GM12878 (cell line): ENCODE results near the gene BLOC1S6. TPM values are rescaled to one million over a fixed set of nuclear protein-coding genes. Genes with fewer than 3 reads are reported as not detected.

Experiments used
- DPF2 ChIP-seq: fragments of 450-650 bp; IDR thresholded peaks from 2 replicates; pipeline ENCODE4 v1.6.1; 2017; ENCODE audit warnings: mild to moderate bottlenecking
- EGR1 ChIP-seq, 2 experiments: IDR thresholded peaks; 1 replicate in 1 of 2; 2 replicates in 1 of 2; pipeline ENCODE4 v1.6.1; 2011 to 2012; ENCODE audit warnings: low read depth in 2 of 2, low read length in 2 of 2, borderline replicate concordance in 1 of 2, mild to moderate bottlenecking in 1 of 2, moderate library complexity in 1 of 2
- KDM1A ChIP-seq: fragments of 200-600 bp; sonication (generic); IDR thresholded peaks from 2 replicates; pipeline ENCODE4 v1.6.1; 2016; ENCODE audit warnings: borderline replicate concordance
- PML ChIP-seq: IDR thresholded peaks from 2 replicates; pipeline ENCODE4 v1.6.1; 2012; ENCODE audit warnings: low read length, inconsistent platforms
- POLR2AphosphoS2 ChIP-seq: IDR thresholded peaks from 2 replicates; pipeline ENCODE4 v1.6.1; 2011; ENCODE audit warnings: low read depth, mild to moderate bottlenecking, low read length, improper control_type of control experiment, moderate library complexity
- RB1 ChIP-seq: fragments of 450-650 bp; formaldehyde crosslinking; IDR thresholded peaks from 2 replicates; pipeline ENCODE4 v1.6.1; 2017; ENCODE audit warnings: mild to moderate bottlenecking, borderline replicate concordance
- RFX5 ChIP-seq: IDR thresholded peaks from 2 replicates; pipeline ENCODE4 v1.6.1; 2011; ENCODE audit warnings: low read depth, low read length, improper control_type of control experiment
- SIN3A ChIP-seq: IDR thresholded peaks from 2 replicates; pipeline ENCODE4 v1.6.1; 2012; ENCODE audit warnings: low read depth, low read length, improper control_type of control experiment
- TAF1 ChIP-seq: IDR thresholded peaks from 2 replicates; pipeline ENCODE4 v1.6.1; 2011; ENCODE audit warnings: mild to moderate bottlenecking, low read depth, low read length, borderline replicate concordance
- polyA plus RNA-seq, 11 experiments: library from polyadenylated mRNA; depleted of rRNA in 4 of 11; unstranded in 6 of 11; stranded (reverse) in 5 of 11; fragments of >200 nt; fragmentation: Nextera tagmentation in 4 of 11; fragmentation: Illumina TruSeq in 1 of 11; extraction: Ambion mirVana in 4 of 11; extraction: Trizol in 1 of 11; gene quantifications; 1 replicate in 1 of 11; 2 replicates in 10 of 11; pipeline versions ENCODE4 v1.2.1 to v1.2.3, GENCODE V29; 2011 to 2016; ENCODE audit warnings: inconsistent platforms in 2 of 11, missing spikeins in 2 of 11, low read depth in 1 of 11
- total RNA-seq, 4 experiments: library from RNA; depleted of rRNA in 3 of 4; stranded (reverse); fragments of >200 nt in 3 of 4; fragmentation: Illumina TruSeq in 1 of 4; extraction: Trizol in 1 of 4; gene quantifications; 2 replicates each; pipeline versions ENCODE4 v1.2.1 to v1.2.3, GENCODE V29; 2013 to 2021
- TF ChIP-seq, protein P1 (sequence below): IDR thresholded peaks from 2 replicates; pipeline ENCODE4 v1.6.1; 2011; ENCODE audit warnings: mild to moderate bottlenecking, low read depth, low read length, moderate library complexity; ENCODE audit not compliant: insufficient replicate concordance
- TF ChIP-seq, protein P2 (sequence below): fragments of 450-650 bp; IDR thresholded peaks from 2 replicates; pipeline ENCODE4 v1.6.1; 2018; ENCODE audit warnings: mild to moderate bottlenecking, low read depth, moderate library complexity; ENCODE audit not compliant: partially characterized antibody

The BLOC1S6 gene
- total and polyA plus RNA-seq, 10 of the 15 experiments (the other 5 are each of a cell fraction or from before 2014, with no cell fraction given) = 13.5 to 48.8 (median 32.7) TPM

DNA sequence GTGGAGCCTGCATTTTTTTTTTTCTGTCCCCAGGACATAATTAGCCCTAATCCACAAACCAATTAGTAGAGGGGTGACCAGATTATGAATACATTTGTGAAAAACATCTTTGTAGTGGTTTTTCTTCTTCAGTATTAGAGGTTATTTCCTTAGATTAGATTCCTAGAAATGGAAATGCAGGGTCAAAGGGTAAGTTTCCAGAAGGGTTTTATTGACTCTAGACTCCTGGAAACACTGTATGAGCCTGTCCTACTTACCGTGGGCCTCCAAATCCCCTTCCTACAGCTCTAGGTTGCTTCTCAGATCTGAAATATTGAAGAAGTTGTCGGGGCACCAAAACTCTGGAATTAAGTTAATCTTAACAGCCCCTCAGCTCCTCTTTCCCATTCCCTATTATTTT lies 70.1 kb downstream of the BLOC1S6 start (continued):
- TF ChIP-seq TAF1 (no peak), PML (no peak), EGR1 (IDR thresholded peaks at IDR 0.05; ENCODE audit: borderline replicate concordance in 1 of 2, low read depth in 2 of 2, low read length in 2 of 2) (no peak), POLR2AphosphoS2 (no peak), RFX5 (no peak), DPF2 (no peak), RB1 (no peak), KDM1A (no peak), SIN3A (no peak)
- TF ChIP-seq, protein P1, sequence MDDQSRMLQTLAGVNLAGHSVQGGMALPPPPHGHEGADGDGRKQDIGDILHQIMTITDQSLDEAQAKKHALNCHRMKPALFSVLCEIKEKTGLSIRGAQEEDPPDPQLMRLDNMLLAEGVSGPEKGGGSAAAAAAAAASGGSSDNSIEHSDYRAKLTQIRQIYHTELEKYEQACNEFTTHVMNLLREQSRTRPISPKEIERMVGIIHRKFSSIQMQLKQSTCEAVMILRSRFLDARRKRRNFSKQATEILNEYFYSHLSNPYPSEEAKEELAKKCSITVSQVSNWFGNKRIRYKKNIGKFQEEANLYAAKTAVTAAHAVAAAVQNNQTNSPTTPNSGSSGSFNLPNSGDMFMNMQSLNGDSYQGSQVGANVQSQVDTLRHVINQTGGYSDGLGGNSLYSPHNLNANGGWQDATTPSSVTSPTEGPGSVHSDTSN = no peak
- TF ChIP-seq, protein P2, sequence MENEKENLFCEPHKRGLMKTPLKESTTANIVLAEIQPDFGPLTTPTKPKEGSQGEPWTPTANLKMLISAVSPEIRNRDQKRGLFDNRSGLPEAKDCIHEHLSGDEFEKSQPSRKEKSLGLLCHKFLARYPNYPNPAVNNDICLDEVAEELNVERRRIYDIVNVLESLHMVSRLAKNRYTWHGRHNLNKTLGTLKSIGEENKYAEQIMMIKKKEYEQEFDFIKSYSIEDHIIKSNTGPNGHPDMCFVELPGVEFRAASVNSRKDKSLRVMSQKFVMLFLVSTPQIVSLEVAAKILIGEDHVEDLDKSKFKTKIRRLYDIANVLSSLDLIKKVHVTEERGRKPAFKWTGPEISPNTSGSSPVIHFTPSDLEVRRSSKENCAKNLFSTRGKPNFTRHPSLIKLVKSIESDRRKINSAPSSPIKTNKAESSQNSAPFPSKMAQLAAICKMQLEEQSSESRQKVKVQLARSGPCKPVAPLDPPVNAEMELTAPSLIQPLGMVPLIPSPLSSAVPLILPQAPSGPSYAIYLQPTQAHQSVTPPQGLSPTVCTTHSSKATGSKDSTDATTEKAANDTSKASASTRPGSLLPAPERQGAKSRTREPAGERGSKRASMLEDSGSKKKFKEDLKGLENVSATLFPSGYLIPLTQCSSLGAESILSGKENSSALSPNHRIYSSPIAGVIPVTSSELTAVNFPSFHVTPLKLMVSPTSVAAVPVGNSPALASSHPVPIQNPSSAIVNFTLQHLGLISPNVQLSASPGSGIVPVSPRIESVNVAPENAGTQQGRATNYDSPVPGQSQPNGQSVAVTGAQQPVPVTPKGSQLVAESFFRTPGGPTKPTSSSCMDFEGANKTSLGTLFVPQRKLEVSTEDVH = no peak
